T-helper 2 cell treated with Interferon-gamma antibody and Interleukin-4, amounts not matched to agents 100 ng/mL and 5 ng/mL, for 36 hours (primary cell): ENCODE measurements around the gene ATRIP. TPM values are rescaled to one million over a fixed set of nuclear protein-coding genes. Genes with fewer than 3 reads are reported as not detected.

Source experiments
- intact Hi-C: fragments of 100-400 bp; cut with micrococcal nuclease; formaldehyde crosslinking; loops from one replicate; pipeline ENCODE4 v1.15.1; 2023
- total RNA-seq: library from RNA; stranded (reverse); gene quantifications from 2 replicates; pipeline ENCODE4 v1.2.3, GENCODE V29; 2022

The ATRIP gene
- total RNA-seq, 1 donor from 2014 or later, result 17.2 TPM

- intact Hi-C loops, result loop anchor here (10.0 kb wide), 1 partner anchor 225 kb away; the partner anchor contains the start of gene SLC26A6
Observed at GRCh38 chr3:48409291-48410201, 37.0 kb upstream of the ATRIP start.

- intact Hi-C loops, result no loop called here
Observed at GRCh38 chr3:48410205-48411040, 36.1 kb upstream of the ATRIP start.

- intact Hi-C loops, result no loop called here
Observed at GRCh38 chr3:48411041-48411588, 35.4 kb upstream of the ATRIP start.

GRCh38 chr3:48411606-48412374, 34.7 kb upstream of the ATRIP start:
- intact Hi-C loops, result no loop called here

- intact Hi-C loops, result no loop called here
Observed at GRCh38 chr3:48412375-48413001, 34.0 kb upstream of the ATRIP start.

GRCh38 chr3:48413086-48413485, 33.5 kb upstream of the ATRIP start:
- intact Hi-C loops, result no loop called here

GRCh38 chr3:48413611-48414010, 32.9 kb upstream of the ATRIP start:
- intact Hi-C loops, result no loop called here

- intact Hi-C loops, result no loop called here
Observed at GRCh38 chr3:48414376-48415250, 31.9 kb upstream of the ATRIP start.

GRCh38 chr3:48415251-48415953, 31.1 kb upstream of the ATRIP start:
- intact Hi-C loops, result no loop called here

- intact Hi-C loops, result no loop called here
Observed at GRCh38 chr3:48416091-48416505, 30.4 kb upstream of the ATRIP start.

- intact Hi-C loops, result no loop called here
Observed at GRCh38 chr3:48416546-48416945, 30.0 kb upstream of the ATRIP start.

GRCh38 chr3:48417529-48418108, 28.9 kb upstream of the ATRIP start:
- intact Hi-C loops, result no loop called here

GRCh38 chr3:48418140-48418539, 28.4 kb upstream of the ATRIP start:
- intact Hi-C loops, result no loop called here

GRCh38 chr3:48418651-48419050, 27.9 kb upstream of the ATRIP start:
- intact Hi-C loops, result no loop called here

- intact Hi-C loops, result no loop called here
Observed at GRCh38 chr3:48419149-48419548, 27.4 kb upstream of the ATRIP start.

- intact Hi-C loops, result no loop called here
Observed at GRCh38 chr3:48419597-48419996, 26.9 kb upstream of the ATRIP start.

- intact Hi-C loops, result no loop called here
Observed at GRCh38 chr3:48420561-48420960, 26.0 kb upstream of the ATRIP start.

GRCh38 chr3:48422272-48422671, 24.3 kb upstream of the ATRIP start:
- intact Hi-C loops, result no loop called here

- intact Hi-C loops, result no loop called here
Observed at GRCh38 chr3:48422681-48423080, 23.9 kb upstream of the ATRIP start.
